Ramos (cell line): ENCODE data around the gene HADHB.
"Not testable (repeated sequence)": the region's sequence is repeated elsewhere in the genome, so short reads cannot be mapped to it uniquely, and the experiment has no call there.

ENCODE experiments used
- in situ Hi-C: fragments of 300-500 bp; cut with MboI; formaldehyde crosslinking; loops from one replicate; pipeline ENCODE4 v1.14.3; 2022; ENCODE audit warnings: low sequenced_read_pairs; ENCODE audit not compliant: unreplicated experiment

HADHB gene

DNA sequence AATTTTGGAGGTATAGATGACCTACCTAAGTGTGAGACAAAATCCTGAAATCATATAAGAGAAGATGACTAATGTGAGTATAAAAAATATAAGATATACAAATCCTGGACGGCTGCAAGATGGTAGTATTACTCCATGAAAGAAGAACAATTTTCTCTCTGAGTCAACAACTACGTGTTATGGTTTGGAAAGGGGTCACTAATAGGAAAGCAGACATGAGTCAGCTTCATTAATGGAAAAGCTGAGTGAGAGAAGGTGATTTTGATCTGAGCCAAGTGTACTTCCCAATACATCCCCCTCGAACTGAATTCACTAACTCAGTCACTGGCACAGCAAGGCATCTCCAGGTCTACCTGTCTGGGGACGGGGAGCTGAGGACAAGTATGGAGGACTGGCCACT lies 81.1 kb downstream of the HADHB start:
- in situ Hi-C loops = loop anchor here (10.0 kb wide), 1 partner anchor 161 kb away; no protein-coding TSS in a partner anchor

DNA sequence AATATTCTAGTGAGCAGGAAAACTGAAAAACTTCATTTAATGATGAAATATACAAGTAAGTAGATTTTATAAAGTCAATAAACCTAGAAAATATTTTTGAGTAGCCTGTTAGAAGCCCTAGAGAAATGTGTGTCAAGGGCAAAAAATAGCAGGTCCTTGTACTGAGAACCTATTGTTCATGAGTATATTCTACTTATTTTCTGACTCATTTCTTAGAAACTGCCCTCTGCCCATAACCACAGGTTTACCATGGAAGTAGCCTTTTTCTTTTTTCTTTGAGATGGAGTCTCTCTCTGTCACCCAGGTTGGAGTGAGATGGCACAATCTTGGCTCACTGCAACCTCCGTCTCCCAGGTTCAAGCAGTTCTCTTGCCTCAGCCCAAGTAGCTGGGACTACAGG lies 81.8 kb downstream of the HADHB start:
- in situ Hi-C loops = loop anchor here (10.0 kb wide), 1 partner anchor 162 kb away; no protein-coding TSS in a partner anchor

DNA sequence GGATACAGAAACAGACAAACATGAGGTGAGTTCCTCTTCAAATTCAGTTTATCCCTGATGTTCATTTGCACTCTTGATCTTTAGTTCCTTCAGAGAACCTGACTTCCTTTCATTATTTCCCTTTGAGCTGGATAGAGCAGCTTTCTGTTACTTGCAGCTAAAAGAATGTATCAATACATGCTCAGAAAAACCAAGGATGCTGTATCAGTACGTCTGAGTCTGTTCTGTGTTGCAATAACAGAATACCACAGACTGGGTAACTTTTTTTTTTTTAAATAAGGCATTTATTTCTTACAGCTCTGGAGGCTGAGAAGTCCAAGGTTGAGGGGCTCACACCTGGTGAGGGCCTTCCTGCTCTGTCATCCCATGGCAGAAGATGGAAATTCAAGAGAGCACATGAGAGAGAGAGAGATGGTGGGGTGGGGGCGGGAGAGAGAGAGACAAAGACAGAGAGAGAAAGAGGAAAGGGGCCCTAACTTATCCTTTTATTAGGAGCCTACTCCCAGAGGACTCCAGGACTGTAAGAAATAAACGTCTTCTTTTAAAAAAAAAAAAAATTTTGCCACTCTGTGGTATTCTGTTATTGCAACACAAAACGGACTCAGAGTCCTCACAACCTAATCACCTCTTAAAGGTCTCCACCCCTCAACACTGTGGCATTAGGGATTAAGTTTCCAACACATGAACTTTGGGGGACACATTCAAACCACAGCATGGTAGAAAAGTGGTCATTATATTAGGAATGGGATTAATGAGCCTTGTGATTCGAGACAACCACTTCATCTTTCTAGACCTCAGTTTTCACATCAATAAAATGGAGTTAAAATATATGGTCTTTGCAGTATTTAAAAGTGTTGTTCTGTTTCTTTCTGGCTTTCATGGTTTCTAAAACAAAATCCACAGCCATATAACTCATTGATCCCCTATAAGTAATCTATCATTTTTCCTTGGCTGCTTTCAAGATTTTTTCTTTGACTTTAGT lies 82.8 kb downstream of the HADHB start:
- in situ Hi-C loops = loop anchor here (10.0 kb wide), 1 partner anchor 163 kb away; no protein-coding TSS in a partner anchor

DNA sequence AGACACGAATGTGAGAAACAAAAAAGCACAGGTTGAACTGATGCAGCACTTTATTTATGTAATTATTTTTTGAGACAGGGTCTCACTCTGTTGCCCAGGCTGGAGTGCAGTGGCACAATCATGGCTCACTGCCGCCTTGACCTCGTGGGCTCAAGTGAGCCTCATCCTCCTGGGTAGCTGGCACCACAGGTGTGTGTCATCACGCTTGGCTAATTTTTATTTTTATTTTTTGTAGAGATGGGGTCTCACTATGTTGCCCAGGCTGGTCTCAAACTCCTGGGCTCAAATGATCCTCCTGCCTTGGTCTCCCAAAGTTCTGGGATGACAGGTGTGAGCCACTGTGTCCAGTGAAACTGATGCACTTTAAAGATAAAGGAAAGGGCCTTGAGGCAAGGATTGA lies 84.3 kb downstream of the HADHB start:
- in situ Hi-C loops = loop anchor here (10.0 kb wide), 1 partner anchor 164 kb away; no protein-coding TSS in a partner anchor

DNA sequence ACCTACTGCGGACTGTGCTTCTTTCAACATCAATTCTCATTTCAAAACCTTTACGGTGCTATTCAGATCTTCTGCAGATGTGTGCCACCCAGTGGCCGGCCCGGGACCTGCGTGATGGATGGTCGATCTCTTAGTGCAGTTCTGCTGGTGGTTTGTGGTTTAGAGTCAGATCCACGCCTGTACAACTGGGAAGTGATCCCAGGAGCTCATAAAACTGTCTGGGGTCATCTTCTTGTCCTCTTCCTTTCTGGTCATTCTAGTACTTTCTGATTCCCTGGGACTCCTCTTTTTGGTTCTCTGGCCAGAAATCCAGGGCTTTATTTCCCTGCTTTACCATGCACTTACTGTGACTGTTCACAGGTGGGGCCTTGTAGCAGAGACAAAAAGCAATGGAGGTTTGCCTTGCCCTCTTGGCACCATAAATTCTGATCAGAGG lies 85.4 kb downstream of the HADHB start:
- in situ Hi-C loops = no loop called here

DNA sequence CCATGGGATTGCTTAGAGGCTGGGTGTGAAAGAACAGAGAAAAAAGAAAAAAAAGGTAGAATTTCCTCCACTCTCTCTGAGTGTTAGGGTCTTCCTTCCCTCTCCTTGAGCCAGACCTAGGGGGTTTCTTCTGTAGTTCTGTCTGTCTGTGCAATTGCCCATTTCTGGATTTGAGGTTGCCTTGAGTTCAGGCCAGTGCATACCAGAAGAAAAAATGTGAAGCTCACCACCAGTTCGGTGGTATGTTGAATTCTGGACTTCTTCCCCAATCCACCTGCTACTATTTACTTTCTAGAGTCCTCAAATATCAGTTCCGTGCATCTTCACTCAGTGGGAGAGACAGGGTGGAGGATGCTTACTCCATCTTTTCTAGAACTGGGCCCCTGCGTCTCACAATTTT lies 85.9 kb downstream of the HADHB start:
- in situ Hi-C loops = no loop called here

DNA sequence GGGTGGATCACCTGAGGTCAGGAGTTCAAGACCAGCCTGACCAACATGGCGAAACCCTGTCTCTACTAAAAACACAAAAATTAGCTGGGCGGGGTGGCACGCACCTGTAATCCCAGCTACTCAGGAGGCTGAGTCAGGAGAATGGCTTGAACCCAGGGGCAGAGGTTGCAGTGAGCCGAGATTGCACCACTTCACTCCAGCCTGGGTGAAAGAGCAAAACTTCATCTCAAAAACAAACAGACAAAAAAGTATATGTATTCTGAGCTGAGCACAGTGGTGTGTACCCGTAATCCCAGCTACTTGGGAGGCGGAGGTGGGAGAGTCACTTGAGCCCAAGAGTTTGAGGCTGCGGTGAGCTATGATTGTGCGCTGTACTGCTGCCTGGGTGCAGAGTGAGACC lies 86.6 kb downstream of the HADHB start:
- in situ Hi-C loops = not testable (repeated sequence)

DNA sequence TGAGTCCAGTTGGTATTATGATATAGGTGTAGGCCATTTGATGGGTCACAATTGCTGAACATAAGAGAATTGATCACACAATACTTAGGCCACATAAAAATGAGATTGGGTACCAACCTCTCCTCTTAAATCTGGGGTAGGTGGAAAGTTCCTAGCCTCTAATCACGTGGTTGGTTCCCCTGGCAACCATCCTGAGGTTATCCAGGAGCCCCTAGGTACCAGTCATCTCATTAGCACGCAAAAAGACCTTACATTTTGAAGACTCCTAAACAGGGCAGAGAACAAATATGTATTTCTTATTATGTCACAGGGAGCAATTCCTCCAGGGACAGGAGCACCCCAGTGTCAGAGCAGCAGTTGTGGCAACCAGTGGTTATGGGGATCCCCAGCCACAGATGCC lies 88.6 kb downstream of the HADHB start:
- in situ Hi-C loops = no loop called here

DNA sequence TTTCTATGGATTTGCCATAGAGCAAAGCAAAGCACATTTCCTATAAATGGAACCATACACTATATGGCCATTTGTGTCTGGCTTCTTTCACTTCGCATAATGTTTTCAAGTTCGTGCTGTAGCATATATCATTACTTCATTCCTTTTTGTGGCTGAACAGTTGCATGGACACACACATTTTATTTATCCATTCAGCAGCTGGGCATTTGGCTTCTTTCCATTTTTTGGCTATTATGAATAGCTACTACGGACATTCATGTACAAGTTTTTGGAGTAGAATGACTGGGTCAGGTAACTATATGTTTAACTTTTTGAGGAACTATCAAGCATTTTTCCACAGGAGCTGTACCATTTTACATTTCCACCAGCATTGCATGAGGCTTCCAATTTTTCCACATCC lies 90.5 kb downstream of the HADHB start:
- in situ Hi-C loops = no loop called here

DNA sequence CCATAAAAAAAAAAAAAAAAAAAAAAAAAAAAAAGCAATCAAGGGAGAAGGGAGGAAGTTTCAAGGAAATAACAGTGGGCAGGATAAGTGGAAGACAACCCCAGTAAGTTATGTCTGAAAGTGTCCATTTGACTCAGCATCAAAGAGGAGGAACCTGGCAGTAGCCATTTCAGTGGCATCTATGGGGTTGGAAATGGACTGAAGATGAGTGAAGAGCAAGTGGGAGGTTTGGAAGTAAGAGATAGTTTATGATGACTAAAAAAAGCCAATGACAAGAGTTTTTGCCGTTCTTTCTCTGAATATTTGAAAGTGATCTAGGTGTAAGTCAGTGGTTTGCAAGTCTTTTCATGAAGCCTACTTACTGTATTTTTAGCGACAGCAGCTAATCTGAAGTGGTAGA lies 92.0 kb downstream of the HADHB start:
- in situ Hi-C loops = no loop called here

DNA sequence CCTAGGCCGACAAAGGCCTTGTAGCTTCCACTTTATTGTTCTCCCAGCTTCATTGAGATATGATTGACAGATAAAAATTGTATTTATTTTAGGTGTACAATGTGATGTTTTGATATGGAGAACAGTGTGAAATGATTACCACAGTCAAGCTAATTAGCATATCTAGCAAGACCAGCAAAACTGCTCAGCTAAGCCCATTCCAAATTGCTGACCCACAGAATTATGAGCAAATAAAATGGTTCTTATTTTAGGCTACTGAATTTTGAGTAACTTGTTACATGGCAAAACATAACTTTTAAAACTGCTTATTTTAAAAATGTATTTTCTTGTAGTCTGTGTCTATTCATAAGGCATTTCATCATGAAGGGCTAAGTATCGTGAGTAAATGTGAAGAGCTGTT lies 92.6 kb downstream of the HADHB start:
- in situ Hi-C loops = no loop called here
